ENCODE measurements around the gene CDK6. TPM values are rescaled to one million over a fixed set of nuclear protein-coding genes. Genes with fewer than 3 reads are reported as not detected.
A peak's percentile ranks its signal among the peaks of the same experiment; 100 is the strongest.

The CDK6 gene
- total RNA-seq, 2 donors from 2014 or later: 278 to 404 TPM

GRCh38 chr7:92841192-92841591 is 4.8 kb upstream of the CDK6 start:
- peaks cover 12% of the 10 kb centered on the region for H3K36me3 Mint-ChIP-seq
- H3K4me1 Mint-ChIP-seq (ENCODE audit: low read depth in 2 of 2): peaks cover 16 to 18% of the 10 kb centered on the region in 2 donors

GRCh38 chr7:92840316-92840715 is 3.9 kb upstream of the CDK6 start:
- peak overlapping the region; percentile 66 for H3K4me3 Mint-ChIP-seq
- DNase-seq (ENCODE audit: low spot score): no peak
- peaks cover 2% of the 10 kb centered on the region for H3K9me3 Mint-ChIP-seq
- peaks cover 4 to 8% of the 10 kb centered on the region in 2 donors for H3K27me3 Mint-ChIP-seq
- H3K36me3 Mint-ChIP-seq: peaks cover 17% of the 10 kb centered on the region
- H3K27ac Mint-ChIP-seq: peak overlapping the region in 1 of 2 donors; percentile 63
- peaks cover 19 to 24% of the 10 kb centered on the region in 2 donors for H3K4me1 Mint-ChIP-seq (ENCODE audit: low read depth in 2 of 2)
- ATAC-seq: peak in 1 of 2 donors; percentile 47

More at GRCh38 chr7:92841192-92841591, 4.8 kb upstream of the CDK6 start:
- DNase-seq (ENCODE audit: low spot score) (no peak), ATAC-seq (peak in 1 of 2 donors; percentile 68)
- H3K27ac Mint-ChIP-seq: peak overlapping the region in 1 of 2 donors; percentile 63
- H3K4me3 Mint-ChIP-seq: peak overlapping the region; percentile 83
- H3K9me3 Mint-ChIP-seq: peaks cover 2% of the 10 kb centered on the region
- peaks cover 4 to 8% of the 10 kb centered on the region in 2 donors for H3K27me3 Mint-ChIP-seq

- DNase-seq (ENCODE audit: low spot score): no peak
- ATAC-seq: no peak
- peak overlapping the region; percentile 66 for H3K4me3 Mint-ChIP-seq
- H3K27ac Mint-ChIP-seq: peak overlapping the region in 1 of 2 donors; percentile 63
- peaks cover 20 to 25% of the 10 kb centered on the region in 2 donors for H3K4me1 Mint-ChIP-seq (ENCODE audit: low read depth in 2 of 2)
- peaks cover 20% of the 10 kb centered on the region for H3K36me3 Mint-ChIP-seq
- H3K27me3 Mint-ChIP-seq: peaks cover 4 to 8% of the 10 kb centered on the region in 2 donors
- H3K9me3 Mint-ChIP-seq: peaks cover 2% of the 10 kb centered on the region
Measured at GRCh38 chr7:92839901-92840300, 3.5 kb upstream of the CDK6 start.

- Mint-ChIP-seq H3K9me3 (peaks cover 2% of the 10 kb centered on the region), H3K27ac (no peak overlapping the region), H3K27me3 (peaks cover 4 to 6% of the 10 kb centered on the region in 2 donors), H3K4me1 (ENCODE audit: low read depth in 2 of 2) (peaks cover 20 to 25% of the 10 kb centered on the region in 2 donors), H3K4me3 (peak overlapping the region; percentile 47), H3K36me3 (peaks cover 16% of the 10 kb centered on the region)
- ATAC-seq (no peak), DNase-seq (ENCODE audit: low spot score) (no peak)
Measured at GRCh38 chr7:92838934-92839333, 2.6 kb upstream of the CDK6 start.

GRCh38 chr7:92837000-92837749 is 802 bp upstream of the CDK6 start:
- peak overlapping the region; percentile 99 for H3K4me3 Mint-ChIP-seq
- peak; percentile 2 to 3 for ATAC-seq
- H3K9me3 Mint-ChIP-seq: no peaks in the 10 kb centered on the region
- peak overlapping the region; percentile 93 to 96 for H3K27ac Mint-ChIP-seq
- peak; percentile 68 for DNase-seq (ENCODE audit: low spot score)
- peaks cover 27 to 31% of the 10 kb centered on the region in 2 donors for H3K4me1 Mint-ChIP-seq (ENCODE audit: low read depth in 2 of 2)
- peaks cover 16% of the 10 kb centered on the region for H3K36me3 Mint-ChIP-seq
- peaks cover 0 to 4% of the 10 kb centered on the region in 2 donors for H3K27me3 Mint-ChIP-seq

- peaks cover 0 to 2% of the 10 kb centered on the region in 2 donors for H3K27me3 Mint-ChIP-seq
- DNase-seq (ENCODE audit: low spot score): peak; percentile 69
- H3K9me3 Mint-ChIP-seq: no peaks in the 10 kb centered on the region
- H3K27ac Mint-ChIP-seq: peak overlapping the region; percentile 96 to 99
- peaks cover 33 to 39% of the 10 kb centered on the region in 2 donors for H3K4me1 Mint-ChIP-seq (ENCODE audit: low read depth in 2 of 2)
- peak overlapping the region; percentile 99 for H3K4me3 Mint-ChIP-seq
- H3K36me3 Mint-ChIP-seq: peaks cover 28% of the 10 kb centered on the region
- peak; percentile 17 to 29 for ATAC-seq
Measured at GRCh38 chr7:92835851-92836488, 403 bp downstream of the CDK6 start.

- no peaks in the 10 kb centered on the region for H3K27me3 Mint-ChIP-seq
- peaks cover 37 to 41% of the 10 kb centered on the region in 2 donors for H3K4me1 Mint-ChIP-seq (ENCODE audit: low read depth in 2 of 2)
- H3K9me3 Mint-ChIP-seq: no peaks in the 10 kb centered on the region
- DNase-seq (ENCODE audit: low spot score): peak; percentile 80
- peak overlapping the region; percentile 99 for H3K4me3 Mint-ChIP-seq
- peak overlapping the region; percentile 96 to 99 for H3K27ac Mint-ChIP-seq
- peaks cover 34% of the 10 kb centered on the region for H3K36me3 Mint-ChIP-seq
- peak; percentile 35 to 52 for ATAC-seq
Measured at GRCh38 chr7:92835261-92835850, 1.0 kb downstream of the CDK6 start.

GRCh38 chr7:92834507-92835260 is 1.7 kb downstream of the CDK6 start:
- no peaks in the 10 kb centered on the region for H3K9me3 Mint-ChIP-seq
- DNase-seq (ENCODE audit: low spot score): peak; percentile 65
- peaks cover 39% of the 10 kb centered on the region for H3K36me3 Mint-ChIP-seq
- ATAC-seq: no peak
- H3K27me3 Mint-ChIP-seq: no peaks in the 10 kb centered on the region
- H3K27ac Mint-ChIP-seq: peak overlapping the region; percentile 96 to 99
- H3K4me3 Mint-ChIP-seq: peak overlapping the region; percentile 99
- H3K4me1 Mint-ChIP-seq (ENCODE audit: low read depth in 2 of 2): peaks cover 34 to 39% of the 10 kb centered on the region in 2 donors

GRCh38 chr7:92833766-92834506 is 2.4 kb downstream of the CDK6 start:
- DNase-seq (ENCODE audit: low spot score) (peak; percentile 88), ATAC-seq (peak; percentile 76 to 80)
- H3K4me3 Mint-ChIP-seq: peak overlapping the region; percentile 99
- H3K27ac Mint-ChIP-seq: peak overlapping the region; percentile 96 to 99
- H3K36me3 Mint-ChIP-seq: peaks cover 43% of the 10 kb centered on the region
- peaks cover 38 to 43% of the 10 kb centered on the region in 2 donors for H3K4me1 Mint-ChIP-seq (ENCODE audit: low read depth in 2 of 2)
- no peaks in the 10 kb centered on the region for H3K27me3 Mint-ChIP-seq
- no peaks in the 10 kb centered on the region for H3K9me3 Mint-ChIP-seq

GRCh38 chr7:92833024-92833765 is 3.2 kb downstream of the CDK6 start:
- H3K27ac Mint-ChIP-seq: peak overlapping the region; percentile 96 to 99
- H3K4me1 Mint-ChIP-seq (ENCODE audit: low read depth in 2 of 2): peaks cover 42 to 43% of the 10 kb centered on the region in 2 donors

GRCh38 chr7:92832534-92833023 is 3.8 kb downstream of the CDK6 start:
- no peak for DNase-seq (ENCODE audit: low spot score)
- Mint-ChIP-seq H3K36me3 (peaks cover 50% of the 10 kb centered on the region), H3K4me3 (peak overlapping the region; percentile 99), H3K9me3 (no peaks in the 10 kb centered on the region), H3K27me3 (no peaks in the 10 kb centered on the region), H3K4me1 (ENCODE audit: low read depth in 2 of 2) (peaks cover 44 to 45% of the 10 kb centered on the region in 2 donors), H3K27ac (peak overlapping the region; percentile 96 to 99)
- no peak for ATAC-seq

More at GRCh38 chr7:92833024-92833765, 3.2 kb downstream of the CDK6 start:
- DNase-seq (ENCODE audit: low spot score) (peak; percentile 84), ATAC-seq (peak; percentile 69 to 76)
- peak overlapping the region; percentile 99 for H3K4me3 Mint-ChIP-seq
- H3K9me3 Mint-ChIP-seq: no peaks in the 10 kb centered on the region
- no peaks in the 10 kb centered on the region for H3K27me3 Mint-ChIP-seq
- H3K36me3 Mint-ChIP-seq: peaks cover 46% of the 10 kb centered on the region

All from natural killer cell treated with Interleukin-12 subunit alpha and Interleukin-12 subunit beta and Interleukin-15 and Interleukin-18, amount 100 ng/mL, for 72 hours (primary cell).